Right hindlimb (tissue), 1 donor: ENCODE data around the gene NOM1.

Experiments used
- DNase-seq: peaks from one replicate; pipeline ENCODE4 v3.0.0-alpha.2; 2018

The NOM1 gene

GRCh38 chr7:156985101-156985992 lies 35.8 kb downstream of the NOM1 start:
- no peak for DNase-seq

- no peak for DNase-seq
These were observed 36.9 kb downstream of the NOM1 start for GRCh38 chr7:156986378-156986777.

GRCh38 chr7:156988343-156989185 lies 39.1 kb downstream of the NOM1 start:
- DNase-seq = no peak

GRCh38 chr7:156989766-156990535 lies 40.4 kb downstream of the NOM1 start:
- DNase-seq = no peak

- DNase-seq = no peak
These were observed 43.8 kb downstream of the NOM1 start for GRCh38 chr7:156993021-156993924.

GRCh38 chr7:156993925-156994235 lies 44.4 kb downstream of the NOM1 start:
- DNase-seq = no peak

- no peak for DNase-seq
These were observed 44.9 kb downstream of the NOM1 start for GRCh38 chr7:156994417-156994816.

GRCh38 chr7:156998988-156999957 lies 49.8 kb downstream of the NOM1 start:
- DNase-seq = no peak

GRCh38 chr7:156999958-157000726 lies 50.6 kb downstream of the NOM1 start:
- no peak for DNase-seq

- no peak for DNase-seq
These were observed 51.5 kb downstream of the NOM1 start for GRCh38 chr7:157000741-157001653.

GRCh38 chr7:157001920-157002818 lies 52.7 kb downstream of the NOM1 start:
- no peak for DNase-seq

- no peak for DNase-seq
These were observed 53.4 kb downstream of the NOM1 start for GRCh38 chr7:157002819-157003421.

- no peak for DNase-seq
These were observed 53.9 kb downstream of the NOM1 start for GRCh38 chr7:157003445-157003755.

GRCh38 chr7:157003756-157004520 lies 54.4 kb downstream of the NOM1 start:
- no peak for DNase-seq

- peak; percentile 7 for DNase-seq
These were observed 55.3 kb downstream of the NOM1 start for GRCh38 chr7:157004521-157005455.
